ENCODE data around the gene TUBB2B.

GRCh38 chr6:3211681-3212080, 15.8 kb downstream of the TUBB2B start:
- TF ChIP-seq, protein P1, sequence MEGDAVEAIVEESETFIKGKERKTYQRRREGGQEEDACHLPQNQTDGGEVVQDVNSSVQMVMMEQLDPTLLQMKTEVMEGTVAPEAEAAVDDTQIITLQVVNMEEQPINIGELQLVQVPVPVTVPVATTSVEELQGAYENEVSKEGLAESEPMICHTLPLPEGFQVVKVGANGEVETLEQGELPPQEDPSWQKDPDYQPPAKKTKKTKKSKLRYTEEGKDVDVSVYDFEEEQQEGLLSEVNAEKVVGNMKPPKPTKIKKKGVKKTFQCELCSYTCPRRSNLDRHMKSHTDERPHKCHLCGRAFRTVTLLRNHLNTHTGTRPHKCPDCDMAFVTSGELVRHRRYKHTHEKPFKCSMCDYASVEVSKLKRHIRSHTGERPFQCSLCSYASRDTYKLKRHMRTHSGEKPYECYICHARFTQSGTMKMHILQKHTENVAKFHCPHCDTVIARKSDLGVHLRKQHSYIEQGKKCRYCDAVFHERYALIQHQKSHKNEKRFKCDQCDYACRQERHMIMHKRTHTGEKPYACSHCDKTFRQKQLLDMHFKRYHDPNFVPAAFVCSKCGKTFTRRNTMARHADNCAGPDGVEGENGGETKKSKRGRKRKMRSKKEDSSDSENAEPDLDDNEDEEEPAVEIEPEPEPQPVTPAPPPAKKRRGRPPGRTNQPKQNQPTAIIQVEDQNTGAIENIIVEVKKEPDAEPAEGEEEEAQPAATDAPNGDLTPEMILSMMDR (IDR thresholded peaks at IDR 0.05) = no peak
- TF ChIP-seq EP300 (IDR thresholded peaks at IDR 0.05) = no peak
- no peak for TF ChIP-seq POLR2A (IDR thresholded peaks at IDR 0.05)
- TF ChIP-seq POLR2AphosphoS5 (IDR thresholded peaks at IDR 0.05) = no peak

Measured in upper lobe of left lung (tissue), 4 donors.